Measurements from ENCODE around the gene CEP41. TPM values are rescaled to one million over a fixed set of nuclear protein-coding genes. Genes with fewer than 3 reads are reported as not detected.

Gene CEP41
- total RNA-seq, 1 donor from 2014 or later: 10.0 TPM

DNA sequence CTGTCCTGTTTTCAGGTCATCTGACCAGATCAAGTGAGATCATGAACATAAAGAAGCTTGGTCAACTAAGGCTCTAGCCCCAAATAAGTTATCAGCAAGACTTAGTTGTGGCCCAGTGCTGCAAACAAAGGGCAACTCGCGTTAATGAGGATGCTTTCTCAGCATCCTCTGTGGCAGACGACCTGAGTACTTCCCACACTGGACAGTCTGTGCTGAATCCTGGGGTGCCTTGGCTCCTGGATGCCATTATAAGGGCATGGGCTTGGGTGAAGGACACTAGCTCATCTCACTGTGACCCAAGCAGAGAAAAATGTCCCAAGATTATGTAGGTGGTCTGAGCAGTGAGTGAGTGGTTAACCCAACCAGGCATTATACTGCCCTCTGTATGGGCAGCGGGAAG lies 82.3 kb downstream of the CEP41 start:
- peaks cover 14% of the 10 kb centered on the region for H3K4me1 ChIP-seq
- no peak for DNase-seq
- no peaks in the 10 kb centered on the region for H3K36me3 ChIP-seq
- peaks cover 13% of the 10 kb centered on the region for H3K9me3 ChIP-seq
- H3K4me3 ChIP-seq: no peak overlapping the region
- TF ChIP-seq, protein P1, sequence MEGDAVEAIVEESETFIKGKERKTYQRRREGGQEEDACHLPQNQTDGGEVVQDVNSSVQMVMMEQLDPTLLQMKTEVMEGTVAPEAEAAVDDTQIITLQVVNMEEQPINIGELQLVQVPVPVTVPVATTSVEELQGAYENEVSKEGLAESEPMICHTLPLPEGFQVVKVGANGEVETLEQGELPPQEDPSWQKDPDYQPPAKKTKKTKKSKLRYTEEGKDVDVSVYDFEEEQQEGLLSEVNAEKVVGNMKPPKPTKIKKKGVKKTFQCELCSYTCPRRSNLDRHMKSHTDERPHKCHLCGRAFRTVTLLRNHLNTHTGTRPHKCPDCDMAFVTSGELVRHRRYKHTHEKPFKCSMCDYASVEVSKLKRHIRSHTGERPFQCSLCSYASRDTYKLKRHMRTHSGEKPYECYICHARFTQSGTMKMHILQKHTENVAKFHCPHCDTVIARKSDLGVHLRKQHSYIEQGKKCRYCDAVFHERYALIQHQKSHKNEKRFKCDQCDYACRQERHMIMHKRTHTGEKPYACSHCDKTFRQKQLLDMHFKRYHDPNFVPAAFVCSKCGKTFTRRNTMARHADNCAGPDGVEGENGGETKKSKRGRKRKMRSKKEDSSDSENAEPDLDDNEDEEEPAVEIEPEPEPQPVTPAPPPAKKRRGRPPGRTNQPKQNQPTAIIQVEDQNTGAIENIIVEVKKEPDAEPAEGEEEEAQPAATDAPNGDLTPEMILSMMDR (IDR thresholded peaks at IDR 0.05): no peak
- intact Hi-C loops (cut with DNase I): no loop called here
- no peaks in the 10 kb centered on the region for H3K27me3 ChIP-seq (ENCODE audit: low read depth)
- H3K27ac ChIP-seq: no peak overlapping the region
- no peak for ATAC-seq

DNA sequence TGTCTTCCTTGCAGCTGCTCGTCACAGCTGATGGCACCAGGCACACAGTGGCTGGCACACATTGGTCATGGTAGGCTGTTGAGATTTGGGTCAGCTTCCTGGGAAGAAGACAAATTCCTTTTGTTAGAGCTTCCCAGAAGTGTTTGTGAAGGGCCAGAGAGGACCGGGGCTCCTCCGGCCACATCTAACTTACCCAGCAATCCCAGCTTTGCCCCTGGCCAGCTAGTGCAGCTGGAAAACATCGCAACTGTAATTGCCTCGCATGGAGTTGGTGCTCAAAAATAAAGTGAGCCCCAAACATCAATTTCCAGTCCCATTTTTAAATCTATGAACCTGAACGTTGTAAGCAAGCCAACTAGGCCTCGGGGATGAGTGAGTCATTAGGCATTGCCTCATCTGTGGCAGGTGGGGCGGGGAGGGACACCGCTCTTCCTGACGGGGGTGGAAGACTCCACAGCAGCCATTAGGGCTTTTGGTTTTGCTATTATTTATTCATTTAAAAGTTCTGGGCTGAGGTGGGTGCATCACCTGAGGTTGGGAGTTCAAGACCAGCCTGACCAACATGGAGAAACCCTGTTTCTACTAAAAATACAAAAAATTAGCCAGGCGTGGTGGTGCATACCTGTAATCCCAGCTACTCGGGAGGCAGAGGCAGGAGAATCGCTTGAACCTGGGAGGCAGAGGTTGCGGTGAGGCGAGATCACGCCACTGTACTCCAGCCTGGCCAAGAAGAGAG lies 83.8 kb downstream of the CEP41 start:
- peaks cover 14% of the 10 kb centered on the region for H3K4me1 ChIP-seq
- no peak overlapping the region for H3K4me3 ChIP-seq
- H3K9me3 ChIP-seq: peaks cover 13% of the 10 kb centered on the region
- H3K27ac ChIP-seq: peak overlapping the region; percentile 77
- intact Hi-C loops (cut with DNase I): no loop called here
- DNase-seq (no peak), ATAC-seq (peak in 1 of 2 donors; percentile 39)
- no peaks in the 10 kb centered on the region for H3K27me3 ChIP-seq (ENCODE audit: low read depth)
- no peaks in the 10 kb centered on the region for H3K36me3 ChIP-seq
- TF ChIP-seq, protein P1 (IDR thresholded peaks at IDR 0.05): no peak

DNA sequence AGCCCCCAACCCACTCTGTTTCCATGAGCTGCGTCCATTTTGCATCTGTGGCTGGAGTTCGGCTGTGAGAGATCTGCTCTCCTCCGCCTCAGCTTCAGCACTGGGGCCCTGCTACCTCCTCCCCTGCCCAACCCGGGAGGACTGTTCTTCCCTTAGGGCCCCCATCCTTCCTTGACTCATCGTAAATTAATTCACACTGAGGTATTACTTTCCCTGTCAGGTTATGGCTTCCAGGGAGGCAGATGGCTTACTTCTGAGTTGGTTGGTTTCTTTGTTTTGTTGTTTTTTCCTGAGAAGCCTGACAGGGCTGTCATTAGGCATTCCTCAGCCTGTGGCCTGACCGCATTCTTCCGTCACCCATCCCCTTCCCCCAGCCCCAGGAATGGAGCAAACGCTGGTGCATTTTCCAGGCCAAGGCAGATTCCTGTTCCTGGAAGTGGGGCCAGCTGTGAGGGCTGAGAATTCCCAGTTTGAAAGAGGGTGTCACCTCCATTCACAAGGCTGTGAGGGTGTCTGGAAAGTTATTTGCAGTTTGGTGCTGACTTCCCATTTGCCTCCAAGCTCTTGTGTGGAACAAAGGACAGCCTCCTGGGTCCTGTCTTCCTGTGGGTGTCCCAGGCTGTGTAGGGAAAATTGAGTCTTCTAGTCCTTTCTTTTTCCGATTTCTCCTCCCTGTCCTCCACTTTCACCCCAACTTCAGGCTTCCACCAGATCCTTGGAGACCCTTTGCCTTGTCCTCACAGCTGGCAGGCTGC lies 84.5 kb downstream of the CEP41 start:
- DNase-seq: no peak
- TF ChIP-seq, protein P1 (IDR thresholded peaks at IDR 0.05): no peak
- Histone ChIP-seq H3K36me3 (no peaks in the 10 kb centered on the region), H3K4me3 (no peak overlapping the region), H3K4me1 (peaks cover 20% of the 10 kb centered on the region), H3K9me3 (peaks cover 13% of the 10 kb centered on the region), H3K27ac (peak overlapping the region; percentile 77), H3K27me3 (ENCODE audit: low read depth) (no peaks in the 10 kb centered on the region)
- peak; percentile 53 to 76 for ATAC-seq
- intact Hi-C loops (cut with DNase I): no loop called here

DNA sequence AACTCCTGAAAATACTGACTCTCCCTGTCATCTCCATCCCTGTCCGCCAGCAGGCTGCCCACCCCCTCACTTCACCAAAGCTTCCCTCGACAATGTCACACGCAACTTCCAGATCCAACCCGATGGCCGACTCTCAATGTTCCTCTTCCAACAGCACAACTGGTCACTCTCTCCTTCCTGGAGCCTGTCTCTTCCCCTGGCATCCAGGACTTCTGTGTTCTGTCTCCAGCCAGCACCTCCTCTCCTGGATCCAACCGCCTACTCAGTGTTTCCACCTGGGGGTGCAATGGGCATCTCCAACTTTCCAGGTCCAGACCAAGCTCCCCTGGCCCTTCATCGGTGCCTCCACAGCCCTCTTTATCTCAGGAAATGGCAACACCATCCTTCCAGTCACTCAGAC lies 87.6 kb downstream of the CEP41 start:
- Histone ChIP-seq H3K4me1 (peaks cover 28% of the 10 kb centered on the region), H3K27me3 (ENCODE audit: low read depth) (no peaks in the 10 kb centered on the region), H3K27ac (peak overlapping the region; percentile 61), H3K4me3 (no peak overlapping the region), H3K36me3 (no peaks in the 10 kb centered on the region), H3K9me3 (no peaks in the 10 kb centered on the region)
- ATAC-seq (no peak), DNase-seq (no peak)
- TF ChIP-seq, protein P1 (IDR thresholded peaks at IDR 0.05): no peak
- intact Hi-C loops (cut with DNase I): no loop called here

DNA sequence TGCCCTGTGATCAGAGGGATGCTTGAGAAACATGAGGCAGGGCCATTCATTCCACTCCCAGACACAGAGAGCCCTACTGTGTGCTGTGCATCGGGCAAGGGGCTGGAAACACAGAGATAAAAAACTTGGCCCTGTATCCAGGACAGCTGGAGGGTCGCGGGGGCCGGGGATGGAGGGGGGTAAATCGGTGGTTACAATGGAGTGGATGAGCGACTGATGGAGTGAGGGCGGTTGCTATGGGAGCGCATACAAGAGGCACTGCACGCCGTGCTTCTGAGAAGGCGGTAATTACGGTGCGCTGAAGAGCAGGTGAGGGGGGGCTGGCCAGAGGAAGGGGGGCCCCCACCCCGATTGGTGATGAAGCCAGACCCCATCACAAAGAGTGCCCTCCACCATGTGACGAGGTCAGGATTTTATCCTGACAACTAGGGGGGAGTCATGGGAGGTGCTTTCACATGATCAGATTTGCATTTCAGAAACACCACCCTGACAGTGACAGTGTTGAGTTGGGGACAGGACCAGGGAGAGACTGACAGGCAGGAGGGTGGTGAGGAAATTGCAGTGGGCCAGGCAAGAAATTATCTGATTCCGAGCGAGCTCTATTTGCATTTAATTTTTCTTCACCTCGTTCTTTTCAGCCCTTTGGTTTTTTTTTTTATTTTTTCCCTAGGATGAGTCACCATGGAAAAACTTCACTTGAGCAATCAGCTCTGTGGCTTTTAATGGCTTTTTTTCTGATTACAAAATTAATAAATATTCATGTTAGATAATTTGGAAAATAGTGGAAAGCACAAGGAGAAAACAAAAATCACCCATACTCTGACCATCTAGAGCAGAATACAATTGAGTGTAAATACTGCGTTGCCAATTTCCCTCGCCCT lies 88.4 kb downstream of the CEP41 start:
- DNase-seq: no peak
- TF ChIP-seq, protein P1 (IDR thresholded peaks at IDR 0.05): no peak
- Histone ChIP-seq H3K27ac (peak overlapping the region; percentile 61), H3K4me1 (peaks cover 28% of the 10 kb centered on the region), H3K4me3 (no peak overlapping the region), H3K36me3 (no peaks in the 10 kb centered on the region), H3K27me3 (ENCODE audit: low read depth) (no peaks in the 10 kb centered on the region), H3K9me3 (no peaks in the 10 kb centered on the region)
- ATAC-seq: no peak
- intact Hi-C loops (cut with DNase I): no loop called here

Measured in lower lobe of right lung (tissue), 2 donors.